NB4 (cell line): ENCODE results near the gene DCHS1.

Experiments used
- DNase-seq: peaks from one replicate; pipeline ENCODE4 v3.0.0; 2010; ENCODE audit warnings: low read depth
- H3K4me3 ChIP-seq: one replicate; pipeline ENCODE4 v1.5.1; 2011; ENCODE audit warnings: mild to moderate bottlenecking, low read depth, low read length, moderate library complexity
- MYC ChIP-seq: IDR thresholded peaks from 2 replicates; pipeline ENCODE4 v1.6.1; 2011; ENCODE audit warnings: low read depth, low read length
- POLR2A ChIP-seq: IDR thresholded peaks from 2 replicates; pipeline ENCODE4 v1.6.1; 2011; ENCODE audit warnings: mild to moderate bottlenecking; ENCODE audit not compliant: insufficient read length; ENCODE audit errors: extremely low read depth
- TF ChIP-seq, protein P1 (sequence below): IDR thresholded peaks from 2 replicates; pipeline ENCODE4 v1.6.1; 2011; ENCODE audit warnings: low read depth, low read length
- TF ChIP-seq, protein P2 (sequence below): IDR thresholded peaks from one replicate; pipeline ENCODE4 v1.5.1; 2012; ENCODE audit warnings: low read depth, low read length

Gene DCHS1

DNA sequence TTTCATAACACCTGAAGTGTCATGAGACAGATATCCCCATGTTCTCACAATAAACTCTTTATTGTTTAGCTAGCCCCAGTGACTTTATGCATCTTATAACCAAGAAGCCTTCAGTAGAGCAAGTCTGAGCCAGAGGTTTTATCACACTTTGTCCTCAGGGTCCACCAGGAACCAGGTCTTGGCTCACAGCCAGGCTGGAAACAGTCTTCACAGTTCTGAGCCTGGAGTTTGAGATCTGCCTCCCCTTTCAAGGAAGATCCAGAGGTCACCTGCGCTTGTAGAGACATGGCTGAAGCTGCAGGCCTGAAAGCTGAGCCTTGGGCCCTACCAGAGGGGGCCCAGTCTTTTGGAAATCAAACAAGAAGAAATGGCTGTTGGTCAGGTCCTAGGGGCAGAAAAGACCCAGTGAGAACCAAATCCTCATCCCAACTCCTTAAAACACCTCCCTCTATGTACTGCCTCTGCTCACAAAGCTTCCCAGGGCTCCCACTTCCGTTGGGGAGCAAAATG, 55.7 kb downstream of the DCHS1 start:
- H3K4me3 ChIP-seq, result no peak overlapping the region
- no peak for TF ChIP-seq POLR2A
- TF ChIP-seq, protein P1, sequence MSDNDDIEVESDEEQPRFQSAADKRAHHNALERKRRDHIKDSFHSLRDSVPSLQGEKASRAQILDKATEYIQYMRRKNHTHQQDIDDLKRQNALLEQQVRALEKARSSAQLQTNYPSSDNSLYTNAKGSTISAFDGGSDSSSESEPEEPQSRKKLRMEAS, result no peak
- TF ChIP-seq, protein P2, sequence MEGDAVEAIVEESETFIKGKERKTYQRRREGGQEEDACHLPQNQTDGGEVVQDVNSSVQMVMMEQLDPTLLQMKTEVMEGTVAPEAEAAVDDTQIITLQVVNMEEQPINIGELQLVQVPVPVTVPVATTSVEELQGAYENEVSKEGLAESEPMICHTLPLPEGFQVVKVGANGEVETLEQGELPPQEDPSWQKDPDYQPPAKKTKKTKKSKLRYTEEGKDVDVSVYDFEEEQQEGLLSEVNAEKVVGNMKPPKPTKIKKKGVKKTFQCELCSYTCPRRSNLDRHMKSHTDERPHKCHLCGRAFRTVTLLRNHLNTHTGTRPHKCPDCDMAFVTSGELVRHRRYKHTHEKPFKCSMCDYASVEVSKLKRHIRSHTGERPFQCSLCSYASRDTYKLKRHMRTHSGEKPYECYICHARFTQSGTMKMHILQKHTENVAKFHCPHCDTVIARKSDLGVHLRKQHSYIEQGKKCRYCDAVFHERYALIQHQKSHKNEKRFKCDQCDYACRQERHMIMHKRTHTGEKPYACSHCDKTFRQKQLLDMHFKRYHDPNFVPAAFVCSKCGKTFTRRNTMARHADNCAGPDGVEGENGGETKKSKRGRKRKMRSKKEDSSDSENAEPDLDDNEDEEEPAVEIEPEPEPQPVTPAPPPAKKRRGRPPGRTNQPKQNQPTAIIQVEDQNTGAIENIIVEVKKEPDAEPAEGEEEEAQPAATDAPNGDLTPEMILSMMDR, result no peak
- TF ChIP-seq MYC, result no peak
- no peak for DNase-seq

DNA sequence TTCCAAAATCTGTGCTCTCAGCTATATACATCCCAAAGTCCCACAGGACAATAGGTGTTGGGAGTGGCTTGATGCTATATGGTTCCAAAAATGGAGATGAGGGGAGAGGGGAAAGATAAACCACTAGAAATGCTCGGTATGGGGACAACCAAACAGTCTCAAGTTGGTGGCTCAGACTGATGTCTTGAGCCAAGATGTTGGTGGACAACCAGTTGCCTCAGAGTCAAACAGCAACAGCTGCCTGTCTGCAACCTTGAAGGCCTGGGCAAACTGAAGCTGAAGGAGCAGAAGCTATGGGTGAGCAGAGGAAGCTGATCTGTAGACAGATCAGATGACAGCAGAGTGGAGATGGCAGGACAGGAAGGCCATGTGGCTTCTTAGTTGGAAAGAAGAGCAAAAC, 56.2 kb downstream of the DCHS1 start:
- TF ChIP-seq, protein P2, result no peak
- TF ChIP-seq, protein P1, result no peak
- no peak for TF ChIP-seq POLR2A
- no peak for TF ChIP-seq MYC
- DNase-seq, result no peak

DNA sequence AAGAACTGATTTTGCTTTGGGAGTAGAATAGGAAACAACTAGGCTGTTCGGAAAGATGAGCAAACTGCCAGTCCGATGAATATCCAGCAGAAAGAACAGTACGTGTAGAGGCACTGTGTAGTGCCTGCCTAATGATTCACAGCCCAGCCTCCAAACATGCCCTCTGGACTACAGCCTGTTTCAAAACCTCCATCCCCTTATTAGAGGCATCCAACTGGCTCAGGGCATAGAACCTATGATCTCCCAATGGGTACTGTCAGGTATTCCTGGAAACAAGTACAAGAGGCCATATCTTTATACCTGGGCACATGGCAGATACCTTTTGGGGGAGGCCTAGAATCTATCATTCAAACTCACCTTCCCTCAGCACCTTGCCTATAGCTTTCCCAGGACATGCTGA, 57.1 kb downstream of the DCHS1 start:
- DNase-seq, result no peak
- TF ChIP-seq, protein P1, result no peak
- no peak for TF ChIP-seq POLR2A
- TF ChIP-seq MYC, result no peak
- TF ChIP-seq, protein P2, result no peak
- no peak overlapping the region for H3K4me3 ChIP-seq

More for the DNA sequence above, 56.2 kb downstream of the DCHS1 start:
- H3K4me3 ChIP-seq, result no peak overlapping the region

DNA sequence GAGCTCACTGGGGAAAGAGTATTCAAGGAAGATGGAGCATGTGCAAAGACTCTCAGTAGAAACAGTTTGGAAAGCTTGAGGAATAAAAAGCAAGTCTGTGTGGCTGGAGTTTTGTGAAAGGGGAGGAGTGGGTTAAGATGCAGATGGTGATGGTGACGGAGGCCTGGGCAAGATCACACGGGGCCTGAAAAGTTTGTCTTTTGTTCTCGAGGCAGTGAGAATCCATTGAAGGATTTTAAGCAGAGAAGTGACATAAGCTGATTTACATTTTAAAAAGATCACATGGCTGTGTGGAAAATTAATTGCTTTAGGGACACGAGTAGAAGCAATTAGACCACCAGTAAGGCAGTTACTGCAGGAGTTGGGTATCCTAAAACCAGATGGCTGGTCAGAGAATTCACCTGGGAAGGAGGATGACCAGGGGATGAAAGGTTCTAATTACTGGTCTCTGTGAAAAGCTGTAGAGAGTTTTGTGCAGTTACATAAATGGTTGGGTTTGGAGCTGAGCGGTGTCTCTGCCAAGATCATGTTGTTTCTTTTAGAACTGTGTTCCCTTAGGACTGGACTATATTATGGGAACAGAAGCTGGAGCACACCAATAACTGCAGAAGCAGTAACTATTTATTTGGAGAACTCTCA, 59.3 kb downstream of the DCHS1 start:
- no peak overlapping the region for H3K4me3 ChIP-seq
- DNase-seq, result no peak
- TF ChIP-seq, protein P2, result no peak
- TF ChIP-seq, protein P1, result no peak

DNA sequence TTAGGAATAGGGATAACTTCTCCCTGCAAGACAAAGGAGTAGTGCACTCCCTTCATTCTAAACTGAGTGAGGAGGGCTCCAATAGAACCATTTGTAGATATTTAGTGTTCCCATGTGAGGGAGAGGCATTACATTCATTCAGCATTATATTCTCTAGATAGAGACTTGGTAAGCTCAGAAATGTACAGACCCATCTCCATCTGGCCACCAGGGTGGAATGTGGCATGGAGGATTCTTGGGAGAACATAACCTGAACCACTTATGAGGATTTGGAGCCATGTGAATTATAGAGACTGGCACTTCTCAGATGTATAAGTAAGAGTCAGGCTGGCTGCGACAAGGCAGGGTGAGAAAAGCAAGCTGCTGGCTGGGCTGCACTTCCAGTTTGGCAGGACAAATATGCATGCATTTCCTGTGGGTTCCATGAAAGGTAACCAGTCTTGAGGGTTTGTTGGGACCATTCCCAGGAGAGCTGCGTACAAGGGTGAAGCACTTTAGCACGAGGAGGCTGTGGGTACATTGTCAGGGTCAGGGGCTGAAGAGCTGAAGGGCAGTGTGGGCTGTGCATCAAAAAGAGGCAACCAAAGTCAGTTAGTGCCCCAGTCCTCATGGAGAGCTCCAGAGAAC, 61.4 kb downstream of the DCHS1 start:
- no peak for DNase-seq
- no peak for TF ChIP-seq POLR2A
- TF ChIP-seq, protein P2, result no peak
- H3K4me3 ChIP-seq, result no peak overlapping the region

DNA sequence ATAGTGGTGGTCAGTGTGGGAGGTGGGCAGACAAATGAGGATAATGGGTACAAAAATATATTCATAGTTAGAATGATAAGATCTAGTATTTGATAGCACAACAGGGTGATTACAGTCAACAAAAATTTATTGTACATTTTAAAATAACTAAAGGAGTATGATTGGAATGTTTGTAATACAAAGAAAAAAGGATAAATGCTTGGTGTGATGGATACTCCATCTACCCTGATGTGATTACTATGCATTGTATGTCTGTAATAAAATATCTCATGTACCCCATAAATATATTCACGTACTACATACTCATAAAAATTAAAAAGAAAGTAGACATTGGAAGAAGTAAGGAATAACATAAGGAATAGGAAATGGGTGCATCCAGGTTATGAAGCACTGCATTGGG, 67.6 kb downstream of the DCHS1 start:
- H3K4me3 ChIP-seq, result no peak overlapping the region
- no peak for DNase-seq
- TF ChIP-seq, protein P1, result no peak
- TF ChIP-seq, protein P2, result no peak
- TF ChIP-seq MYC (no peak), POLR2A (no peak)
